Stimulated activated memory B cell treated with anti-CD40 and anti-IgM and Interleukin-4, amounts not matched to agents 10 μg/mL and 1 μg/mL and 100 μg/mL, for 72 hours (primary cell): ENCODE data around the gene NFRKB.

Experiments
- ATAC-seq: fragments of 150-1000 bp; cut with Tn5 transposase; 2 replicates; pipeline ENCODE4 v1.10.0; 2021
- H3K27ac Mint-ChIP-seq: one replicate; pipeline ENCODE4 v1.8.0; 2022; ENCODE audit warnings: mild to moderate bottlenecking, mixed read lengths
- H3K27me3 Mint-ChIP-seq: one replicate; pipeline ENCODE4 v1.8.0; 2022; ENCODE audit warnings: mixed read lengths
- H3K36me3 Mint-ChIP-seq: one replicate; pipeline ENCODE4 v1.8.0; 2022; ENCODE audit warnings: mixed read lengths
- H3K4me1 Mint-ChIP-seq: one replicate; pipeline ENCODE4 v1.8.0; 2022; ENCODE audit warnings: mixed read lengths
- H3K4me3 Mint-ChIP-seq: one replicate; pipeline ENCODE4 v1.8.0; 2022; ENCODE audit warnings: mild to moderate bottlenecking, moderate library complexity, mixed read lengths
- H3K9me3 Mint-ChIP-seq: one replicate; pipeline ENCODE4 v1.8.0; 2022; ENCODE audit warnings: mixed read lengths

The NFRKB gene

DNA sequence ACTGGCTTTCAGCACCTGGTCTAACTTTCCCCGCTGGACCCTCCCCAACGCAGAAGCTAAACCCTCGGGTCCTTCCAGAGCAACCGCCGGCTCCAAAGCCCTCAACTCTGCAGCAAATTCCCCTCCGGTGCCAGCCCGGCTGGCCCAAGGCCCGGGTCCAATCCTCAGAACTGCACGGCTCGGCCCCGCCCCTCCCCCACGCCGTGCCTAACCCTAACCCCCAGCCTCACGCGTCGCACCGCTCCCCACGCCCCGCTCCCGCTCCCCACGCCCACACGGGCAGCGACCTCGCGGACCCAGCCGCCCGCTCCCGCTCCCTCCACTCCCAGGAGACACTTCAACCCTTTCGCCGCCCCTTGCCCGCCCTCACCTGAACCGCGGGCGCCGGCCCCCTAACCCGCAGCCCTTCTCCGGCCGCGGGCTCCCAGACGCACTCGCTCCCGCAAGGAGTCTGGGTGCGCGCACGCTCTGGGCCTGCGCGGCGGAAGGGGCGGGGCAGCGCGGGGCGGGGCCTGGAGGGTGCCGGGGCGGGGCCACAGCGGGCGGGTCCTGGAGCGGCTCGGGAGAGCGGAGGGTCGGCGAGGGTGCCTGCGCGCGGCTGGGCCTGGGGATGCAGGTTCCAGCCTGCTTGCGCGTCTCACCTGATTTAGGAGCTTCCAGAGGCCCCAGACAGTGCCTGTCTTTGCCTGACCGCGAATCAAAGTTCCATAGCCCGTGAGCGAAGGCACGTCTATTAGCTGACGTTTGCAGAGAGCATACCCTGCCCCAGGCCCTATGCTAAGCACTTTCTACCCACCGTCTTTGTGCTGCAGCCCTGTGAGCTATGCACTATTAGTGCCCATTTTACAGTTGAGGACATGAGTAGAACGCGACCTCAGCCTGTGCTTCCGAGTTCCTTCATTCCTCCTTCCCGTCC, at the start of gene NFRKB:
Gene NFRKB (minus strand): TSS at position 453 of the 916 bp plus-strand sequence. CDS start 2,729 bp downstream, outside the sequence.
- peak within 1 kb of the TSS; percentile 90 for H3K27ac Mint-ChIP-seq
- peaks cover 28% of the 10 kb centered on the region for H3K36me3 Mint-ChIP-seq

DNA sequence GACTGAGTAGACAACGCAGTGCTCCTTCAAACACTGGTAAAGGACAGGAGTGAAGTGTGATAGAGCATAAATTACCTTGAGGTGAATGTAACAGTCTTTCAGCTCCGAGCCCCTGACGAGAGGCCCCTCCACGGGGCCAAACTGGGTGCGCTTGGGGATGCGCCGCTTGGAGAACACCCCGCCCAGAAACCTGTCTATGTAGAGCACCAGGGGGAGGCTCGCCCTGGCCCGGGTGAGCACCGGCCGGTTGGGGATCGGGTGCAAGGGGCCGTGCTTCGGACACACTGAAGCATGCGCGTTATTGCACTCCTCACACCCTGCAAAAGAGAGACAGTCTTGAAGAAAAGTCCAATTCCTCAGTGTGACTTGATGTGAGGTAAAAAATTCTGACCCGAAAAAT, 49.3 kb upstream of the NFRKB start:
- no peak for ATAC-seq
- no peak overlapping the region for H3K27ac Mint-ChIP-seq
- H3K36me3 Mint-ChIP-seq: peaks cover 69% of the 10 kb centered on the region
- H3K27me3 Mint-ChIP-seq: no peaks in the 10 kb centered on the region
- H3K4me3 Mint-ChIP-seq: no peak overlapping the region
- no peaks in the 10 kb centered on the region for H3K9me3 Mint-ChIP-seq
- H3K4me1 Mint-ChIP-seq: peaks cover 10% of the 10 kb centered on the region

More for the DNA sequence above, at the start of gene NFRKB:
- Mint-ChIP-seq H3K4me3 (peak within 1 kb of the TSS; percentile 81), H3K9me3 (peaks cover 2% of the 10 kb centered on the region), H3K27me3 (no peaks in the 10 kb centered on the region), H3K4me1 (peaks cover 27% of the 10 kb centered on the region)
- peak; percentile 99 for ATAC-seq

DNA sequence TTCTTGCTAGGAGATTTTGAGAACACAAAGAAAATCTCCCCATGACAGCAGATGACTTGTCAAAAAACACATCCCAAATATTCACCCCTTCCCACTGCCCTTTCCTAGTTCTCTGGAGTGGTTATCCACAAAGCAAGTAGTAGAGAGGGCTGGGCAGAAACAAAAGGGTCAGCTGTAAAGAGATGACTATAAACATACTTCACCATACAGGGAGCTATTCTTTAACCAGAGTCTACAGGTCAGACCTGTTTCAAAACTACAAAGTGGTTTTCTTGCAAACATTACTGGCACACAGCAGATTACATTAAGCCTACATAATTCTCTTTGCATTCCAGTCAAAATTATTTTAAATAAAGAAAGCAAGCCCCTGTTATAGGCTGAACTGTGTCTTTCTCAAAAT, 47.7 kb upstream of the NFRKB start:
- H3K27me3 Mint-ChIP-seq: no peaks in the 10 kb centered on the region
- H3K4me1 Mint-ChIP-seq: peaks cover 5% of the 10 kb centered on the region
- no peak overlapping the region for H3K27ac Mint-ChIP-seq
- no peaks in the 10 kb centered on the region for H3K9me3 Mint-ChIP-seq
- peaks cover 70% of the 10 kb centered on the region for H3K36me3 Mint-ChIP-seq
- ATAC-seq: no peak
- no peak overlapping the region for H3K4me3 Mint-ChIP-seq

DNA sequence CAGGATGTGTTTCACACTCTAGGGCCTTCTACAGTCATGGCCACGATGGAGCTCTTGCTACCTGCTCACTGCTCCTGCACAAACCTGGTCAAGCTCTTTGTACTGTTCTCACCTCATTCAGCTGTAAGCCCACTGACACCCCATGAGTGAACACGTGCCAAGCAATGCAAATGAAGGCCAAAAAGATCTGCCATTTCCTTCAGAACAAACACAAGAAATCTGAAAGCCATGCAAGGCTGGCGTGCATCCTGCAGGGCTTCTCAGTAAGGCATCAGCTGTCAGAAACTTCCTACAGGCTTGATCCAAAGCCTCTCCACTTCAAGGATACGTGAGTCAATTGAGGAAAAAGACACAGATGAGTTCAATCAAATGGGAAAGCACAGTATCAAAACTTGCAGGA, 44.1 kb upstream of the NFRKB start:
- no peak overlapping the region for H3K4me3 Mint-ChIP-seq
- H3K36me3 Mint-ChIP-seq: peaks cover 52% of the 10 kb centered on the region
- H3K4me1 Mint-ChIP-seq: no peaks in the 10 kb centered on the region
- no peak overlapping the region for H3K27ac Mint-ChIP-seq
- H3K27me3 Mint-ChIP-seq: no peaks in the 10 kb centered on the region
- no peaks in the 10 kb centered on the region for H3K9me3 Mint-ChIP-seq
- no peak for ATAC-seq

DNA sequence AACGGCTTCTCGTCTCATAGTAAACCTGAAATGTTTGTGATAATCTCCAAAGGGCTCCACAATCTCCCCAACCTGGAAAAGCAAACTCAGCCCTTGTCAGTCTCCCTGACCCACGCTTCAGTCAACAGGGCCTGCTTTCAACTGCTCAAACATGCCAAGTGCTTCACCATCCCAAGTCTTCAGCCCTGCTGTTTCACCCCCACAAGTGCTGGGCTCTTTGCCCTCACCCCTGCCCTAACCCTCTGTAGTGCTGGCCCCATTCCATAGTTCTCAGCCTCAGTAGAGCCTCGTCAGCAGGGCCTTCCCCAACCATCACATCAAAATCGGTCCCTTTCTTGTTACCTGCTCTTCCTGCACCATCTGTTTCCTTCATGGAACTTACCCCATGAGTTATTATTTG, 43.4 kb upstream of the NFRKB start:
- Mint-ChIP-seq H3K27ac (no peak overlapping the region), H3K36me3 (peaks cover 56% of the 10 kb centered on the region), H3K4me3 (no peak overlapping the region), H3K9me3 (no peaks in the 10 kb centered on the region), H3K4me1 (no peaks in the 10 kb centered on the region), H3K27me3 (no peaks in the 10 kb centered on the region)
- ATAC-seq: no peak

DNA sequence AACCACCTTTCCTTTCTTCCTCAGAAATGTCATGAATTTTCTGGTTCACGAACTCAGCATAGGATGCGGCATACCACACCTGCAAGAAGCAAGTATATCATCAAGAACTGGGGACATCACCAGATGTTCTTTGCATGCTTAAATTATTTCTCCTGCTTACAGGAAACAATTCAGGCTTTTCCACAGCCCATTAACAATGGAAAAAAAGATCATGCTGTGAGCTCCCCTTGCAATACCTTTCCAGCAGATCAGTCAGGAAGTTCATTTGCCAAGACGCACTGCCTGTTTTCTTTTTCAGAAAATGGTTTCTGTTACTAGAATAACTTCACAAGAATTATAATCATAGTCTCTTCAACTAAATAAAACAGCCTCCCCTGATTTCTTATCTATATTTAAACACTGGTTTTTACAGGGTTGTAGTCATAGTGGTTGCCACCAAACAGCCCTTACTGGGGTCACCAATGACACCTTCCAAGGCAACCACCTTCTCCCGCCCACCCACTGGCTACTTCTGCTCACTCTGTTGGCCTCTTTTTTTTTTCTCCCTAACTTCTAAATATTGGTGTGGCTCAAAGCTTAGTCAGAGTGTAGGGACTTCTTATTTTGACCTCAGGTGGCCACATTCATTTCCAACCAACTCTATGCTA, 42.3 kb upstream of the NFRKB start:
- no peaks in the 10 kb centered on the region for H3K27me3 Mint-ChIP-seq
- H3K27ac Mint-ChIP-seq: no peak overlapping the region
- no peak overlapping the region for H3K4me3 Mint-ChIP-seq
- no peaks in the 10 kb centered on the region for H3K4me1 Mint-ChIP-seq
- H3K36me3 Mint-ChIP-seq: peaks cover 55% of the 10 kb centered on the region
- no peaks in the 10 kb centered on the region for H3K9me3 Mint-ChIP-seq
- ATAC-seq: no peak

DNA sequence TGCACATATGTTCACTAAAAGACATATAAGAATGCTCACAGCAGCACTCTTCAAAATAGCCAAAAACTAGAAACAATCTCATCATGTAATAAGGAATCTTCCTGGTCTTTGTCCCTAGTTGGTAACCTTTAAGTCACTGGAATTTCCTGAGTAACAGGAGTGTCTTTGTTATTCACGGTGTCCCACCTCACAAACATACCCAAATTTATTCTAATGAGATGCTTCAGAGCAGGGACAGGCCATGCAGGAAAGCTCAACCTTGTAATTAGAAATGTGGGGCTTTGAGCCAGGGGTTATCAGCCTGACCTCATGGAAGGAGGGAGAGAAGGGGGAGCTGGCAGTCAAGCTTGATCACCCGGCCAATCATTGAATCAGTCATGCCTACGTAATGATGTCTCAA, 40.3 kb upstream of the NFRKB start:
- Mint-ChIP-seq H3K4me3 (no peak overlapping the region), H3K36me3 (peaks cover 54% of the 10 kb centered on the region), H3K27me3 (no peaks in the 10 kb centered on the region), H3K27ac (no peak overlapping the region), H3K4me1 (no peaks in the 10 kb centered on the region), H3K9me3 (no peaks in the 10 kb centered on the region)
- ATAC-seq: no peak

DNA sequence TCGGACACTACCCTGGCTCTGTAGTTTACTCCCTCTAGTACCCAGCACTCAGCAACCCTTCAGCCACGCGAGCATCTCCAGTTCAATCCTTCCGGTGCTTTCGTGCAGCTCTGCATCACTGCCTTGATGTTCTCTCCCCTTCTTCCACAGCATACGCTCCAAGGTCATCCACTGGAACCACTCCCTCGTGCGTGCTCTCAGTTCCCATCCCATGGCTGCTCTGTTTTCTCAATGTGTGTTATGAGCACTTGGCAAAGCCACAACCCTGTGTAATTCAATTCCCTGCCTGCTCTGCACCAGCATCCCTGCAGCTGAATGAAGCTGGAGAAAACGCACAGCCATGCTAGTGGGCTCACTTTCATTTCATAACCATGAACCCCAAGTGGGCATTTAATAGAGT, 38.5 kb upstream of the NFRKB start:
- no peak overlapping the region for H3K27ac Mint-ChIP-seq
- no peaks in the 10 kb centered on the region for H3K9me3 Mint-ChIP-seq
- no peak for ATAC-seq
- no peaks in the 10 kb centered on the region for H3K27me3 Mint-ChIP-seq
- peaks cover 66% of the 10 kb centered on the region for H3K36me3 Mint-ChIP-seq
- H3K4me1 Mint-ChIP-seq: no peaks in the 10 kb centered on the region
- no peak overlapping the region for H3K4me3 Mint-ChIP-seq

DNA sequence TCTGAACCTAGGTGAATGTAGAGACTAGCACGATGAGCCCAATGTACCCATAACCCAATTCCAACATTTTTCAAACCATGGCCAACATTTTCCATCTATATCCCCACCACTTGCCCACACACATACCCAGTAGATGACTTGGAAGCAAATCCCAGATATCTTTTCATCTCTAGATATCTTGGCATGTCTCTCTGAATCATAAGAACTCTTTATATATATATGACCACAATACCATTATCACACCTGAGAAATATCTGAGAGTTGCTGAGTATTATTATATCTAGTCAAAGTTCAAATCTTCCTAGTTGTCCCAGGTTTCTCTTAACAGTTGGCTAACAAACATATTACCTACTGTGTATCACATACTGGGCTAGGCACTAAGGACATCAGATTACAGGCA, 37.9 kb upstream of the NFRKB start:
- Mint-ChIP-seq H3K36me3 (peaks cover 63% of the 10 kb centered on the region), H3K4me3 (no peak overlapping the region), H3K9me3 (no peaks in the 10 kb centered on the region), H3K4me1 (no peaks in the 10 kb centered on the region), H3K27me3 (no peaks in the 10 kb centered on the region), H3K27ac (no peak overlapping the region)
- ATAC-seq: no peak

DNA sequence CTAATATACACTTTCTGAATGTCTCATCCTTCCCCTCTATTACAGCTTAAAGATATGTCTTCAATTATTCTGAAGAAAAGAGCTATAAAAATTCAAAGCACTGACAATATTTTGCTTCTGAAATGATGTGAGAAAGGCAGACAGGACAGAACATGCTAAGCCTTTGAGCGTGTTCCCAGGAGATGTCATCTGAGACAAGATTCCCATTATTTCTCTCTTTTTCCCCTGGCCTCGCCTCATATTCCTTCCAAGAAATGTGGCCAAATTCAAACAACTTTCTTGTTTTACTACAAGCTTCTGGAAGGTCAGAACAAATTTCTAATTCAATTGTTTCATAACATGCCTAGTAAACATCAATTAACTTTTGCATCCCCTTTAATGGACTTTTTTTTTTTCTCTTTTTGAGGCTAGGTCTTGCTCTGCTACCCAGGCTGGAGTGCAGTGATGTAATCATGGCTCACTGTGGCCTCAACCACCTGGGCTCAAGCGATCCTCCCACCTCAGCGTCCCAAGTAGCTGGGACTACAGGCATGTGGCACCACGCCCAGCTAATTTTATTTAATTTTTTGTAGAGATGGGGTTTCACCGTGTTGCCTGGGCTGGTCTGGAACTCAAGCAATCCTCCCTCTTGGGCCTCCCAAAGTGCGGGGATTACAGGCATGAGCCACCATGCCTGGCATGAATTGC, 37.1 kb upstream of the NFRKB start:
- ATAC-seq: no peak
- no peaks in the 10 kb centered on the region for H3K27me3 Mint-ChIP-seq
- H3K4me3 Mint-ChIP-seq: no peak overlapping the region
- no peaks in the 10 kb centered on the region for H3K9me3 Mint-ChIP-seq
- no peaks in the 10 kb centered on the region for H3K4me1 Mint-ChIP-seq
- no peak overlapping the region for H3K27ac Mint-ChIP-seq
- peaks cover 60% of the 10 kb centered on the region for H3K36me3 Mint-ChIP-seq

DNA sequence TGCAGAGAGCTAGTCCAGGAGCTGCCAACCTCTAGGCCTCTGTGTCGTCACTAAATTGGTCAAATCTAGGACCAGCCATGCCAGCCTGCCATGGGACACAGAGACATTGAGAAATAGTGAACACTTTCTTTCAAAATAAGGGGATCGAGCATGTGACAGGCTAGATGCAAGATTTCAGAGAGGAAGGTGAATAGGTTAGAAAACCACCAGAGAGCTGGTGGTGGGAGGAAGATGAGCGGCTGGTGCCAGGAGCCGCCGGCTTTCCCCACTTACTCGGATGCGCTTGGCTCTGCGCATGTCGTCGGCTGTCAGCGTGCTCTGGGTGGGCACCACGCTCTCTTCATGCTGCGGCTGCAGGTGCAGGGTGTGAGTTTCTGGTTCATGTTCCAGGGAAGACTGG, 35.4 kb upstream of the NFRKB start:
- H3K4me1 Mint-ChIP-seq: no peaks in the 10 kb centered on the region
- ATAC-seq: no peak
- H3K27ac Mint-ChIP-seq: no peak overlapping the region
- no peaks in the 10 kb centered on the region for H3K27me3 Mint-ChIP-seq
- H3K36me3 Mint-ChIP-seq: peaks cover 61% of the 10 kb centered on the region
- H3K9me3 Mint-ChIP-seq: no peaks in the 10 kb centered on the region
- H3K4me3 Mint-ChIP-seq: no peak overlapping the region

DNA sequence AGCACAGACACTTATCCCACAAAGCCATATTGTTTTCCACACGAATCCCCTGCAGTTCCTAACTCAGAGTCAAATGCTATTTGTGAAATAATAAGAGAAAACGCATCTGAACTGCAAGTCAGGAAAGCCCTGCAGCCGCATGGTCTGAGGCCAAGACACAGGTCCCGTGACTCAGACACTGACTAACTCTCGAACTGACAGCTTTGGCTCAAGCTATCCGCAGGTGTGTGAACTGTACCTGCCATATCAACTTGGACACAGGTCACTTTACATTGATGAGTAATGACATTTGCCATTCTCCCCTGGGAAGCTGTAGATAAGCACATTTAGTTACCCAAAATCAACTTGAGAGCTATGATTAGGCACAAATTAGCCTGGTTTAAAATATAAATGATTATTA, 34.9 kb upstream of the NFRKB start:
- ATAC-seq: no peak
- Mint-ChIP-seq H3K4me3 (no peak overlapping the region), H3K27me3 (no peaks in the 10 kb centered on the region), H3K27ac (no peak overlapping the region), H3K4me1 (no peaks in the 10 kb centered on the region), H3K36me3 (peaks cover 61% of the 10 kb centered on the region), H3K9me3 (no peaks in the 10 kb centered on the region)

DNA sequence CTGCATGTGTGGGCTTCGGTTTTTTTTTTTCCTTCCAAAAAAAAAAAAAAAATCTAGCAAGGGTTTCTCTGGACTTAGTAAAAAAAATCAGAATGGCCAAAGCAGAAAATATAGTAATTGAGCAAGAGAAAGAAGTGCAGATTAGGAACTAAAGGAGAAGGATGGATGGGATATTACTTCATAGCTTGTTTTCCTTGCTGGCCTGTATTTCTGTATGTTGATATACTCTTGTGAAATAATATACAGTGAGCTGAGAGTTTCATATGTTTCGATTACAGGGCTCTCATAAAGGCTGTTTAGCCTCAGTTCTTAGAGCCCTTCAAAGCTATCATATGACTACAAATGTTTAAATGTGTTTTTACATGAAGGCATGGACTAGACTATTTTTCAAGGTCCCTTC, 34.3 kb upstream of the NFRKB start:
- Mint-ChIP-seq H3K4me3 (no peak overlapping the region), H3K27me3 (no peaks in the 10 kb centered on the region), H3K9me3 (no peaks in the 10 kb centered on the region), H3K36me3 (peaks cover 57% of the 10 kb centered on the region), H3K27ac (no peak overlapping the region), H3K4me1 (no peaks in the 10 kb centered on the region)
- no peak for ATAC-seq

DNA sequence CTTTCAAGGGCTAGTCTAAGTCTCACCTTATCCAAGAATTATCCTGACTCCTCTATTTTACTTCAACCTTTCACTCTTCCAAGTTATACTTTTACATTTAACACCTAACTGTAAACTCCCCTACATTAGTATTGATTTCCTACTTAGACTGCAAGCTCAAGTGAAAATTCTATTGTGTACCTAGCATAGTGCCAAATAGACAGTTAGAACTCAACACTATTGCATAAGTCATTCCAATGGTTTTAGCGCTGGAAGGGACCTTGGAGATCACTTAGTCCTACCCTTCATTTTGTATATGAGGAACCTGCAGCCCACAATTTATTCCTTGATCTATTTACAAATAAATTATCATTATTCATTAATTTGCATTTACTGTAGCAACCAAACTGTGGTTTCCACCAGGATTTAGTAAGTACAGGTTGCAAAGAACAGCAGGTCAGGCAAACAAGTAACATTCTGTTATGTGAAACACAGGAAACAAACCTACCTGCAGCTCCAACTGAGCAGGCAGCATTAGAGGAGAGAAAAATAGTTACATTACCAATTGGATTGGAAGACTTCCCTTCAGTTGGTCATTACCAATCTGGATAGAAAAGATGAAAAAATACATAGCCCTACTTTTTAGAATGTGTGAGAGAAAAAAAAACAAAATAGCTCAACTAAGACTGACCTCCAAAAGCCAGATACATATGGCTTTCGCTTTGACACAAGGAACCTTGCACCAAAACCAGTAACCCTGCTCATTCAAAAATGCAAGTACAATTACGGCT, 33.7 kb upstream of the NFRKB start:
- H3K9me3 Mint-ChIP-seq: no peaks in the 10 kb centered on the region
- H3K4me1 Mint-ChIP-seq: no peaks in the 10 kb centered on the region
- H3K27ac Mint-ChIP-seq: no peak overlapping the region
- ATAC-seq: no peak
- H3K27me3 Mint-ChIP-seq: no peaks in the 10 kb centered on the region
- peaks cover 51% of the 10 kb centered on the region for H3K36me3 Mint-ChIP-seq
- no peak overlapping the region for H3K4me3 Mint-ChIP-seq

DNA sequence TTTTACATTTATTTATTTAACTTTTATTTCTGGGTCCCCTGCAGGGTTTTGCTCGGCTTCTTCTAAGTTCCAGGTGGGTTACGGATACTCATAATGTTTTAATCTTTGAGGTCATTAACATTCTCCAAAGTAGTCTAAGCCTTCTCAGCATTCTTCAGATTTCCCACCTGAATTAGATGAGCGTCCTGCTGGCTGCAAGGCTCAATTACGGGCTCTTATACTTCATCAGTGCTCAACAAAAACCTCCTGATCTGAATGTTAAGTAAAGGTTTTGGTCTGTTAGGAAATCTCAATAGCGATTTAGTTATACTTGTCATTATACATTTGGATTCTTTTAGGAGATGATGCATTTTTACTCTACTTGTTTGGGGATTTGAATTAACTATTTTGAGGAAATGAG, 27.3 kb upstream of the NFRKB start:
- no peak overlapping the region for H3K27ac Mint-ChIP-seq
- no peak for ATAC-seq
- no peak overlapping the region for H3K4me3 Mint-ChIP-seq
- H3K4me1 Mint-ChIP-seq: peaks cover 6% of the 10 kb centered on the region
- no peaks in the 10 kb centered on the region for H3K27me3 Mint-ChIP-seq
- no peaks in the 10 kb centered on the region for H3K9me3 Mint-ChIP-seq
- peaks cover 44% of the 10 kb centered on the region for H3K36me3 Mint-ChIP-seq
